H1 (cell line): ENCODE data around the gene MAP4K4. TPM values are rescaled to one million over a fixed set of nuclear protein-coding genes. Genes with fewer than 3 reads are reported as not detected.

Source experiments
- CHD2 ChIP-seq: IDR thresholded peaks from 2 replicates; pipeline ENCODE4 v1.6.1; 2012; ENCODE audit warnings: low read length, improper control_type of control experiment
- polyA plus RNA-seq, 7 experiments: library from polyadenylated mRNA; depleted of rRNA in 3 of 7; stranded (reverse) in 5 of 7; unstranded in 2 of 7; fragments of >200 nt in 5 of 7; fragments of 200-250 nt in 2 of 7; gene quantifications; 1 replicate in 5 of 7; 2 replicates in 1 of 7; 4 replicates in 1 of 7; pipeline versions ENCODE4 v1.2.1 to v1.2.3, GENCODE V29; 2011 to 2013; ENCODE audit warnings: missing spikeins in 2 of 7, mixed read lengths in 2 of 7
- total RNA-seq: library from RNA; stranded (reverse); fragmentation: NEBNext Ultra II Directional; extraction: Animal tissue kit (Norgen Biotek cat#: 25700); gene quantifications from 2 replicates; pipeline ENCODE4 v1.2.1, GENCODE V29; 2021
- TF ChIP-seq, protein P1 (sequence below): fragments of 300-600 bp; sonication (generic); IDR thresholded peaks from 2 replicates; pipeline ENCODE4 v1.7.1; 2012; ENCODE audit warnings: low read length, moderate library complexity, mild to moderate bottlenecking, inconsistent platforms; ENCODE audit not compliant: insufficient replicate concordance

The MAP4K4 gene
- total and polyA plus RNA-seq, 2 of the 8 experiments (the other 6 are each of a cell fraction or from before 2014, with no cell fraction given): 53.2 to 138 TPM

DNA sequence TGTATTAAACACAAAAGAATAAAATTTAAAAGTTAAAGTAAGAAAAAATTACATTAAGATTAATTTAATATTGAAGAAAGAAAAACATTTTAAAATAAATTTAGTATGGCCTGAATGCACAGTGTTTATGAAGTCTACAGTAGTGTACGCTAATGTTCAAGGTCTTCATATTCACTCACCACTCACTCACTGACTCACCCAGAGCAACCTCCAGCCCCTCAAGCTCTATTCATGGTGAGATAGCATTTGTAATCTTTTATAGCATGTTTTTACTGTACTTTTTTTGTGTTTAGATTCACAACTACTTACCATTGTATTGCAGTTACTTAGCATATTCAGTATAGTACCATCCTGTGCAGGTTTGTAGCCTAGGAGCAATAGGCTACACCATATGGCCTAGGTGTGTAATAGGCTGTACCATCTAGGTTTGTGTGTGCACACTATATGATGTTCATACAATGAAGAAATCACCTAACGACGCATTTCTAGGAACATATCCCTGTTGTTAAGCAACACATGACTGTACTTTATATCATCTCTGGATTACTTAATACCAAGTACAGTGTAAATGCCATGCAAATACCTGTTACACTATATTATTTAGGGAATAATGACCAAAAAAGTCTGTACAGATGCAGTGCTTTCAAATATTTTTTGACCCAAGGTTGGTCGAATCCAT is 150.3 kb downstream of the MAP4K4 start (continued):
- TF ChIP-seq, protein P1, sequence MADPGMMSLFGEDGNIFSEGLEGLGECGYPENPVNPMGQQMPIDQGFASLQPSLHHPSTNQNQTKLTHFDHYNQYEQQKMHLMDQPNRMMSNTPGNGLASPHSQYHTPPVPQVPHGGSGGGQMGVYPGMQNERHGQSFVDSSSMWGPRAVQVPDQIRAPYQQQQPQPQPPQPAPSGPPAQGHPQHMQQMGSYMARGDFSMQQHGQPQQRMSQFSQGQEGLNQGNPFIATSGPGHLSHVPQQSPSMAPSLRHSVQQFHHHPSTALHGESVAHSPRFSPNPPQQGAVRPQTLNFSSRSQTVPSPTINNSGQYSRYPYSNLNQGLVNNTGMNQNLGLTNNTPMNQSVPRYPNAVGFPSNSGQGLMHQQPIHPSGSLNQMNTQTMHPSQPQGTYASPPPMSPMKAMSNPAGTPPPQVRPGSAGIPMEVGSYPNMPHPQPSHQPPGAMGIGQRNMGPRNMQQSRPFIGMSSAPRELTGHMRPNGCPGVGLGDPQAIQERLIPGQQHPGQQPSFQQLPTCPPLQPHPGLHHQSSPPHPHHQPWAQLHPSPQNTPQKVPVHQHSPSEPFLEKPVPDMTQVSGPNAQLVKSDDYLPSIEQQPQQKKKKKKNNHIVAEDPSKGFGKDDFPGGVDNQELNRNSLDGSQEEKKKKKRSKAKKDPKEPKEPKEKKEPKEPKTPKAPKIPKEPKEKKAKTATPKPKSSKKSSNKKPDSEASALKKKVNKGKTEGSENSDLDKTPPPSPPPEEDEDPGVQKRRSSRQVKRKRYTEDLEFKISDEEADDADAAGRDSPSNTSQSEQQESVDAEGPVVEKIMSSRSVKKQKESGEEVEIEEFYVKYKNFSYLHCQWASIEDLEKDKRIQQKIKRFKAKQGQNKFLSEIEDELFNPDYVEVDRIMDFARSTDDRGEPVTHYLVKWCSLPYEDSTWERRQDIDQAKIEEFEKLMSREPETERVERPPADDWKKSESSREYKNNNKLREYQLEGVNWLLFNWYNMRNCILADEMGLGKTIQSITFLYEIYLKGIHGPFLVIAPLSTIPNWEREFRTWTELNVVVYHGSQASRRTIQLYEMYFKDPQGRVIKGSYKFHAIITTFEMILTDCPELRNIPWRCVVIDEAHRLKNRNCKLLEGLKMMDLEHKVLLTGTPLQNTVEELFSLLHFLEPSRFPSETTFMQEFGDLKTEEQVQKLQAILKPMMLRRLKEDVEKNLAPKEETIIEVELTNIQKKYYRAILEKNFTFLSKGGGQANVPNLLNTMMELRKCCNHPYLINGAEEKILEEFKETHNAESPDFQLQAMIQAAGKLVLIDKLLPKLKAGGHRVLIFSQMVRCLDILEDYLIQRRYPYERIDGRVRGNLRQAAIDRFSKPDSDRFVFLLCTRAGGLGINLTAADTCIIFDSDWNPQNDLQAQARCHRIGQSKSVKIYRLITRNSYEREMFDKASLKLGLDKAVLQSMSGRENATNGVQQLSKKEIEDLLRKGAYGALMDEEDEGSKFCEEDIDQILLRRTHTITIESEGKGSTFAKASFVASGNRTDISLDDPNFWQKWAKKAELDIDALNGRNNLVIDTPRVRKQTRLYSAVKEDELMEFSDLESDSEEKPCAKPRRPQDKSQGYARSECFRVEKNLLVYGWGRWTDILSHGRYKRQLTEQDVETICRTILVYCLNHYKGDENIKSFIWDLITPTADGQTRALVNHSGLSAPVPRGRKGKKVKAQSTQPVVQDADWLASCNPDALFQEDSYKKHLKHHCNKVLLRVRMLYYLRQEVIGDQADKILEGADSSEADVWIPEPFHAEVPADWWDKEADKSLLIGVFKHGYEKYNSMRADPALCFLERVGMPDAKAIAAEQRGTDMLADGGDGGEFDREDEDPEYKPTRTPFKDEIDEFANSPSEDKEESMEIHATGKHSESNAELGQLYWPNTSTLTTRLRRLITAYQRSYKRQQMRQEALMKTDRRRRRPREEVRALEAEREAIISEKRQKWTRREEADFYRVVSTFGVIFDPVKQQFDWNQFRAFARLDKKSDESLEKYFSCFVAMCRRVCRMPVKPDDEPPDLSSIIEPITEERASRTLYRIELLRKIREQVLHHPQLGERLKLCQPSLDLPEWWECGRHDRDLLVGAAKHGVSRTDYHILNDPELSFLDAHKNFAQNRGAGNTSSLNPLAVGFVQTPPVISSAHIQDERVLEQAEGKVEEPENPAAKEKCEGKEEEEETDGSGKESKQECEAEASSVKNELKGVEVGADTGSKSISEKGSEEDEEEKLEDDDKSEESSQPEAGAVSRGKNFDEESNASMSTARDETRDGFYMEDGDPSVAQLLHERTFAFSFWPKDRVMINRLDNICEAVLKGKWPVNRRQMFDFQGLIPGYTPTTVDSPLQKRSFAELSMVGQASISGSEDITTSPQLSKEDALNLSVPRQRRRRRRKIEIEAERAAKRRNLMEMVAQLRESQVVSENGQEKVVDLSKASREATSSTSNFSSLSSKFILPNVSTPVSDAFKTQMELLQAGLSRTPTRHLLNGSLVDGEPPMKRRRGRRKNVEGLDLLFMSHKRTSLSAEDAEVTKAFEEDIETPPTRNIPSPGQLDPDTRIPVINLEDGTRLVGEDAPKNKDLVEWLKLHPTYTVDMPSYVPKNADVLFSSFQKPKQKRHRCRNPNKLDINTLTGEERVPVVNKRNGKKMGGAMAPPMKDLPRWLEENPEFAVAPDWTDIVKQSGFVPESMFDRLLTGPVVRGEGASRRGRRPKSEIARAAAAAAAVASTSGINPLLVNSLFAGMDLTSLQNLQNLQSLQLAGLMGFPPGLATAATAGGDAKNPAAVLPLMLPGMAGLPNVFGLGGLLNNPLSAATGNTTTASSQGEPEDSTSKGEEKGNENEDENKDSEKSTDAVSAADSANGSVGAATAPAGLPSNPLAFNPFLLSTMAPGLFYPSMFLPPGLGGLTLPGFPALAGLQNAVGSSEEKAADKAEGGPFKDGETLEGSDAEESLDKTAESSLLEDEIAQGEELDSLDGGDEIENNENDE: no peak
- no peak for TF ChIP-seq CHD2
